ENCODE measurements around the gene CYP46A1.

CYP46A1 gene

DNA sequence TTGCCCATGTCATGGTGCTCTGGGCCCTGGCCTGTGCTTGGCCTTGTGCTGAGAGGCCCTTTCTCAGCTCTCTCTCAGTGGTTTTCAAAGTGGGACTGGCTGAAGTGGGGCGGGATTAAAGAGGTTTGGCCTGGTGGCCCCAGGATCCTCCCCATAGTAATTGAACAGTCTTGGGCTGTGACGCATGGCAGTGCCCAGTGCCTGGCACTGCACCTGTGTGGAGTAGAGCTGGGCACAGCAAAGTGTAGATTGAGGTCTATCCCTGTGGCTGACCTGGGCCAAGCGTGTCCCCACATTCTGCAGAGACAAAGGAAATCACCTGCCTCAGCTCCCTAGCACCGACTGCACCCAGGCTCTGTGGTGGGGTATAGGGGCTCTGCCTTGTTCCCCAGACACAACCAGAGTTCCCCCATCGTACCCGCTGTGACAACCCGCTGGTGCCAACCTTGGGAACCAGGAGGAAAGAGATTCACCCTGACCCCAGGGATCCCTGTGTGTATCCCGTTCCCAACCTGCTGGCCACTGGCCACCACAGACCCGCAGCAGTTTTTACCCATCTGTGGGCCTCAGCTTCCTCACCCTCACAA lies 9.9 kb upstream of the CYP46A1 start:
- DNase-seq (ENCODE audit: low read depth): no peak

DNA sequence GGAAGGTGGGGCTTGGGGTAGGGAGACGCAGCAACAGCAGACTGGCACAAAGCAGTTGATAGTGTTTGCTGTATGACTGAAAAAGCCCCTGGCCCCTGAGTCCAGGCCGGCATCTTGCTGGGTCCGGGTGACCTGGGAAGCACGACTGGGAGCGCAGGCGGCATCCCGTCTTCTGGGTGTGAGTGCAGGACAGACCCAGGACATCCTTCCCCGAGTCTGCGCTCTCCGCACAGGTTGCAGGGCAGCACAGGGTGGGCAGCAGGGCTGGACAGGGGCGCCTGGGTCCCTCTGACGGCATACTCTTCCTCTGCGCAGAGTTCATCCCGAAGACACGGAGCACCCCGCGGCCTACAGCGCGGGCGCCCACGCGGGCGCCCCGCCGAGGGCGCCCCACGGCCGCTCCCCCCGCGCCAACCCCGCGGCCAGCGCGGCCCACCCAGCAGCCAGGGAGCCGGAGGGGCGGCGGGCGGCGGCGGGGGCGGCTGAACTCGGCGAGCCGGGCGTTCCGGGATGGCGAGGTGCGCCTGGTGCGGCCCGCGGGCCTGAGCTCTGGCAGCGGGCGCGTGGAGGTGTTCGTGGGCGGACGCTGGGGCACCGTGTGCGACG lies 9.2 kb upstream of the CYP46A1 start:
- no peak for DNase-seq (ENCODE audit: low read depth)

DNA sequence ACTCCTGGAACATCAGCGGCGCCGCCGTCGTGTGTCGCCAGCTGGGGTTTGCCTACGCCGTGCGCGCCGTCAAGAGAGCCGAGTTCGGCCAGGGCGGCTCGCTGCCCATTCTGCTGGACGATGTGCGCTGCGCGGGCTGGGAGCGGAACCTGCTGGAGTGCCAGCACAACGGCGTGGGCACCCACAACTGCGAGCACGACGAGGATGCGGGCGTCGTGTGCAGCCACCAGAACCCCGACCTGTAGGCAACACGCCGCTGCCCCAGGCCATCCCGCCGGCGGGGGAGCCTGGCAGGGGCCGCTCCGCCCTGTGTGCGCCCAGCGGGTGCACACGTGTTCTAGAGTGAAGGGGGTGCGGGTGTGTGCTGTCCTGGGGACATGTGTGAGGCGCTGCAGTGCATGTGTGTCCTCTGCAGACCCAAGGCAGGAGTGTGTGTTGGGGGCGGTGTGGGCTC lies 8.7 kb upstream of the CYP46A1 start:
- DNase-seq (ENCODE audit: low read depth): no peak

DNA sequence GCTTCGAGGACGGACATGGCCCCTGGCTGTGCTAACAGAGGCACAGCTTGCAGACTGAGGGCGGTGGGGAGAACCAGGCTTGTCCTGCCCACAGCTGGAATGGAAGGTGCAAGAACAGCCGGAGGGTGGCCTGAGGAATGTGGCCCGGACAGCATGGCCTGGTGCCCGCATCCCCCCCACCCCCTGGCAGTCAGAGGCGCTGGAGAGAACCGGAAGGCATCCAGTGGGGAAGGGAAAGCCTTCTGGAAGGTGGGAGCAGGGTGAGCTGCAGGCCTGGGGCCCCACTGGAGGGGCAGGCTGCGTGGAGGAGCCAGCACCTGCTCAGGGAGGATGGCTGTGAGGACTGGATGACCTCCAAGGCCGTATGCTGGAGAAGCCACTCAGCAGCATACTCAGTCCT lies 8.1 kb upstream of the CYP46A1 start:
- DNase-seq (ENCODE audit: low read depth): no peak

DNA sequence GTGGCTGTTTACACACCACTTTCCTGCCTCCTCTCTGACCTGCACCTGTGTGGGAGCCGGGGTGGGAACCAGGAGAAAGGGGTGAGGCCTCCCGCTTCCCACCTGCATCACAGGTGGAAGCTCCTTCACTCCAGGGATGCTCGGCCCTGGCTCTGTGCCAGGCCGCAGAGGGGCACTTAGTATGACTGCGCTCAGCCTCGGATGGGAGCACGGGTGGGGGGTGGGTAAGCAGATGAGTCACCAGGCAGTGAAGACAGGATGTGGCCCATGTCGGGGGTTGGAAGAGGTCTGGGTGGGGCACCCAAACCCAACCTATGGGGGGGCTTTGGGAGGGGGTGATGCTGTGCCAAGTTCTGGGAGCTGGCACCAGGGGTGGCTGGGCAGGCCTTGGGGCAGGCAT lies 7.4 kb upstream of the CYP46A1 start:
- no peak for DNase-seq (ENCODE audit: low read depth)

DNA sequence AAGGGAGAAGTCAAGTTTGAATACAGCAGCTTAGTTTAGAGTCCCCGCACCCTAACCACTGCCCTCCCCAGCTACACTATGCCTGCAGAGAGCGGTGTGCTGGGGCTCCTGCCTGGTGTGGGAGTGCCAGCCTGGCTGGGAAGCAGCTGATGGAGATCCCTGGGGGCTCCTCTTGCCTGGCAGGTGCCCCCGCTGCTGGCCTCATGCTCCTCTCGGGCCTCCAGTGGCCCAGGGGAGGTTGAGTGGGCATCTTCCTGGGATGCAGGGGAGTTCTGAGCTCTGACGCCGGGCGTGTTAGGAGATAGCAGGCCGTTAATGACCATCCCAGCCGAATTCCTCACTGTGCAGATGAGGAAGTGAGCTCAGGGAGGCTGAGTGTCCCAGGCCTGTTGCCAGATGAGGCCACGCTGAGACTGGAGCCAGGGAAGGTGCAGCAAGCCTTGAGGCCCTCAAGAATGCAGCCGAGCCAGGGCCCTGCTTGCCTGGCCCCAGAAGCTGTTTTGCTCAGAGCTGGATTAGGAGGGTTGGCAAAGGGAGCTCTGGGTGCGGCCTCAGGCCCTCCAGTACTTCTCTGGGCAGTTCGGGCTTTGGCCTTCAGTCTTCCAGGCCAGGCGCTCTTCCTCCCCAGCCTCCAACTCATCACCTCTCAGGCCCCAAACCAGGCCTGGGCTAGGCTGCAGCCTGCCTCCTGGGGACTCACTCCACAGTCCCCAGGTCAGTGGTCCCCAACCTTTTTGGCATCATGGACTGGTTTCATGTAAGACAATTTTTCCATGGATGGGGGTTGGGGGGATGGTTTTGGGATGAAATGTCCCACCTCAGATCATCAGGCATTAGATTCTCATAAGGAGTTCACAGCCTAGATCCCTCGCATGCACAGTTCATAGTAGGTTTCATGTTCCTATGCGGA lies 6.6 kb upstream of the CYP46A1 start:
- no peak for DNase-seq (ENCODE audit: low read depth)

DNA sequence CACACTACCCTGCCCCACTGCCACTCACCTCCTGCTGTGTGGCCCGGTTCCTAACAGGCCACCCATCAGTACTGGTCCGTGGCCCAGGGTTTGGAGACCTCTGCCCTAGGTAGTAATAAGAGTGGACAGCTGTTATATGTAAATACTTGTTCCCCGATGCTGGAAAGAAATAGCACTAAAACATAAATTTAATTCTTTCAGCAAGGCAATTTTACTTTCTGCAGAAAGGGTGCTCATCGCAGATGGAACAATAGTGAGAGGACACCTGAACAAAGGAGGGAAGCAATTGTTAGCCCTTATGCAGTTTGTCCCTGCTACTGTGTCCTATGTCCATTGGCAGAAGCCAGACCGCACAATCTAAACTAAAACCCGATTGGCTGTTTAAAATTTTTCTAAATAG lies 5.9 kb upstream of the CYP46A1 start:
- DNase-seq (ENCODE audit: low read depth): no peak

DNA sequence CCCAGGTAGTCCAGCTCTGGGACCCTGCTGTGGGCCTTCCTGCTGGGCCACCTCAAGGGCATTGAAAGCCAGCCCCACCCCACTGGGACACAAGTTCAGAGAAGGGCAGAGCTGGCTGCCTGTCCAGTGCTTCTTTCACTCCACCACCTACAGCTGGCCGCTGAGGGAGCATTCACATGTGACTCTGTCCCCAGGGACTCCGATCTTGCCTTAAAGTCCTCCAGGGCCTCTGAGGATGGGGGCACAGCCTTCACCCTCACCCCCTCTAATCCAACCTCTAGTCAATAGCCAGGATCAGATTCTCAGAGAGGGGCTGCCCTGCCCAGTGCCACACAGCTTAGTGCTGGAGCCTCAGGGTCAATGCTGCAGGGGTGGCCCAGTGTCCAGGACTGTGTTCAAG lies 5.0 kb upstream of the CYP46A1 start:
- no peak for DNase-seq (ENCODE audit: low read depth)

DNA sequence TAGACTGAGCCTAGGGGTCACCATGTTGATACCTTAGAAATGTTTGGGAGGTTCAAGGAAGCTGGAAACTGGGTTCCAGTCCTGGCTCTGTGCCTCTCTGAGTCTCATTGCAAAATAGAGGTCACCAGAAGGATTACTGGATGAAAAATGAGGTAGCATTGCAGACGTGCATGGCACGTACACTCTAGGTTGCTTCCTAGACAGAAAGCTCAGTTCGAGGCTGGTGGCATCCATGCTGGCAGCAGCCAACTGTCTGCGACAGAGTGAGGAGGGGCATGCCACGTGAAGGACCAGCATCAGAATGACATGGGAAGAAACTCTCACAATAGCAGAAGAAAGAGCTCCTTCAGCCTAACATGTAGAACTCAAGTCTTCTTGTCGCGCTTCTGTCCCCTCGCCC lies 4.6 kb upstream of the CYP46A1 start:
- no peak for DNase-seq (ENCODE audit: low read depth)

DNA sequence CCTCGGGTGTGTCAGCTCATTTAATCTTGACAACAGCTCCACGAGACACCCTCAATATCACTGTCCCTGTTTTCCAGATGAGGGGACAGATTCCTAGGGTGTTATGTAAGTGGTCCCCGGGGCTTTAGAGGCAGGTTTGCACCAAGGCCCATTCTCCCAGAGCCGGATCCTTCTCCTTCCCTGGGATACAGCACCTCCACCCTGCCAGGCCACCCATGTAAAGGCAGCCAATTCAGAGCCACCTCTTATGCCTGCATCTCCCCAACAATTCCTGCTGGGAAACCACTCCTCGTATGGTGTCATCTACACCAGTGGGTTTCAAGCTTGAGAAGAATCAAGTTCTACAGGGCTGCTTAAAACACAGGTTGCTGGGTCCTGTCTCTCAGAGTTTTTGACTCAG lies 4.1 kb upstream of the CYP46A1 start:
- no peak for DNase-seq (ENCODE audit: low read depth)

DNA sequence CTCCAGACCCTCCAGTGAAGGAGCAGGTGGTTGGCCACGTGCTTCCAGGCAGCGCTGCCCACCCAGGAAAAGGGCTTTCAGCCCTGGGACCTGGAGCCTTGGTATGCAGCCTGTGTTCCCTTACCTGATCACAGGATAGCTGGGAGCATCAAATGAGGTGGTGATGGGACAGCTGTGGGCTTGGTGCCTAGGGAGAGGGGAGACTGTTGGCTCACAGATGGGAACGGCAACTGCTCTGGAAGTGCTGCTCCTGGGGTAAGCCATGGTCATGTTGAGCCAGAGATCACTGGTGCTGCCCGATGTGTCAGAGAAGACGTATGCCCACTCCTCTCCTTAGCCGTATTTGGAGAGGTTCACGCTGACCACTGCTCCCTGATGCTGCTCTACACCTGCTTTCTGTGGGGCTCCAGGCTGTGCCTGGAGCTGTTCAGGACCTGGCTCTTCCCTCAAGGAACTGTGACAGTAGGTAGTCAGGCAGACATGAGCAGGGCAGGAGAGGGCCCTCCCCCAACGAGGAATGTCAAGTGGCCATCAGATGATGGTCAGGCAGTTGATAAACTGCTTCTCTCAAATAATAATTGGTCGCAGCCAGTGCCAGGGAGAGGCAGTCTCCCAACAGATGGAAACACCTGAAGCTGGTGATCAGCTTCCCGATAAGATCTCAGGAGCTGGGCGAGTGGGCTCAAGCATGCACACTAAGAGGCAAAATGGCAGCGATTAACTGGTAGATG lies 2.8 kb upstream of the CYP46A1 start:
- no peak for DNase-seq (ENCODE audit: low read depth)

DNA sequence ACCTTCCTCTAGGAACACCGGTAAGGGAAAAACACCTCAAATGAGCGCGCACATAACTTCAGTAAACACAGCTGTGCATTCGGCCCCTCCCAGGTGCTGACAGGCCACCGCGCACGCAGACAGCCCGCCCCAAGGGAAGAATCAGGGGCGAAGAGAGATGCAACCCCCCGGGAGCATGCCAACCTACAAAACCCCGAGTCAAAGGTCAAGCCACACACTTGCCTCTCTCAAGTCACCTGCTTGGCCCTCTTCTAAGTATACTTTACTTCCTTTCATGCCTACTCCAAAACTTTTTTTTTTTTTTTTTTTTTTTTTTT lies 2.3 kb upstream of the CYP46A1 start:
- no peak for DNase-seq (ENCODE audit: low read depth)

DNA sequence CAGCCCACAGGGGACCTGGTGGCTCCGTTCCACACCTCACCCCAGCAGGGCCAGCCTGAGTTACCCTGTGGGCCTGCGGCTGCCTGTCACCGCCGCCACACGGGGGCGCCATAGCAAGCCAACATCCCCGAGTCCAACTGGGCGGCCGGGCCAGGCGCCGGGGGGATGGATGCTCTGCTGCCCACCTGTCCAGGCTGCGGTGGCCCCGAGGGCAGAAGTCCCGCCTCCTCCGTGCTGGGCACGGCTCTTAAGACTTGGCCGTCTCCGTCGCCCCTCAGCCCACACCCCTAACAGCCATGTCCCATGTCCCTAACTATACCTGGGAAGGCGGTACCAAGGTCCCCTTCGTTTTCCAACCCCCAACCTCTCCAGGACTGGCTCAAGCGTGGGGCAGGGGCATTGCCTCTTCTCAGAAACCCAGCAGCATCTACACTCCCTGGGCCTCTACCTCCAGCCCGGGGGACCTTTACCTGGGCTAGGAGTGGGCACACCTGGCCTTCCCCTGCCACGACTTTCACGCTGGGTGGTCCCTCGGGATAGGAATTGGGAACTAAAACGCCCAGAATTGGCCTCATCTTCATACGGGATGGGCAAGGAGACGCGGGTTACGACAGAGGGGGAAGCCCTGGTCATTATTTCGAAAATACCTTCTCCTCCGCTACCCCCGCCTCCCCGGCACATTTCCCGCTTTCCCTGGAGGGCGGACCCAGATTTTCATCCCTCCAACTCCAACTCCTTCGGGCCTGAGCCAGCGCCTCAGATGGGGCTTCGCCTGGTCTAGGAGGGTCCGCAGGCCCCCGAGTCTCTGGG lies 1.1 kb upstream of the CYP46A1 start:
- DNase-seq (ENCODE audit: low read depth): peak; percentile 45

DNA sequence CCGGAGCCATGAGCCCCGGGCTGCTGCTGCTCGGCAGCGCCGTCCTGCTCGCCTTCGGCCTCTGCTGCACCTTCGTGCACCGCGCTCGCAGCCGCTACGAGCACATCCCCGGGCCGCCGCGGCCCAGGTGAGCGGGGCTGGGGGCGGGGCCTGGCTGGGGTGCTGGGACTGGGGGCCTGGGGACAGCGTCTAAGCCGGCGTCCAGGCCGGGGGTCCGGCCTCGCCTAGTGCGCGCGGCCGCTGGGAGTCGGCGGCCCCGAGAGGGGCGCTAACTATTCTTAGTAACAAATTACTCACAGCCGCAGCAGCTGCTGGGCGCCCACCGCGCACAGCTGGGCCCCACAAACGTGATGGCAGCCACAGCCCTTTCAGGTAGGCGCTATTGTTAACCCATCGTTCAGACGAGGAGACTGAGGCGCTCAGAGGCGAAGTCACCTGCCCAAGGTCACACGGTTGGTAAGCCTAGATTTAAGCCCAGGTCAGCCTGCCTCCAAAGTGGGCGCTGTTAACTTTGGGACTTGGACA lies 374 bp downstream of the CYP46A1 start:
- no peak for DNase-seq (ENCODE audit: low read depth)

DNA sequence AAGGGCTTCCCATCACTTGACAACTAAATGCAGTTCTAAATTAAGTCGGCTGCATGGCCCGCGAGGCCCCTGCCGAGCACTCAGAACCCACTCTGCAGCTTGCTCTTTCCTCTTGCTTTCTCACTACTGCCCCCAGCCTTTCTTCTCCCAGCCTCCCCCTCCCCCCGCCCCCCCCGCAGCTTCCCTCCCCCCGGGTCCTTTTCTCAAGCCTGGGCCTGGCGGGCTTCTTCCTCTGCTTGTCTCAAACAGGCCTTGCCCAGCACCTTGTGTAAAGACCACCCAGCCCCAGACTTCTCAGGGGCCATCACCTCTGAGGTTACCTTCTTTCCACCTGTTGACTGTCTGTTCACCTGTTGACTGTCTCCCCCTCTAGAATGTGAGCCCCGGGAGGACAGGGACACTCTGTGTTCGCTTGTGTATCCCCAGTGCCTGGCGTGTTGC lies 1.1 kb downstream of the CYP46A1 start:
- DNase-seq (ENCODE audit: low read depth): no peak

DNA sequence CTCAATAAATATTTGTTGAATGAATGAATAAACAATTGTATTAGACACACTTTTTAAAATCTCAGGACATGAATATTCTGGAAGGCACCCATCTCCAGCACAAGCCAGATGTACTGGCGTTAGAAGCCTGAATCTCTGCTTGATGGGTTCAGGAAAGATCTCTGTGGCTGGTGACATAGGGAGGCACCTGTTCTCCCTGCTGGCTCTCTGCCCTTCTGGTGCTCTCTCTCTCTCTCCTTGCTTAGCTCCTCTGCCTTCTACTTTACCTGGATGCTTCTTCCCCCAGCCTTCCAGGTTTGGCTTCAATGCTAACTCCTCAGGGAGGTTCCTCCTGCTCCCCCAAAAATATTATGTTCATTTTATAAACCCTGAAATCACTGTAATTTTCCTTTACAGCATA lies 1.5 kb downstream of the CYP46A1 start:
- DNase-seq (ENCODE audit: low read depth): no peak

DNA sequence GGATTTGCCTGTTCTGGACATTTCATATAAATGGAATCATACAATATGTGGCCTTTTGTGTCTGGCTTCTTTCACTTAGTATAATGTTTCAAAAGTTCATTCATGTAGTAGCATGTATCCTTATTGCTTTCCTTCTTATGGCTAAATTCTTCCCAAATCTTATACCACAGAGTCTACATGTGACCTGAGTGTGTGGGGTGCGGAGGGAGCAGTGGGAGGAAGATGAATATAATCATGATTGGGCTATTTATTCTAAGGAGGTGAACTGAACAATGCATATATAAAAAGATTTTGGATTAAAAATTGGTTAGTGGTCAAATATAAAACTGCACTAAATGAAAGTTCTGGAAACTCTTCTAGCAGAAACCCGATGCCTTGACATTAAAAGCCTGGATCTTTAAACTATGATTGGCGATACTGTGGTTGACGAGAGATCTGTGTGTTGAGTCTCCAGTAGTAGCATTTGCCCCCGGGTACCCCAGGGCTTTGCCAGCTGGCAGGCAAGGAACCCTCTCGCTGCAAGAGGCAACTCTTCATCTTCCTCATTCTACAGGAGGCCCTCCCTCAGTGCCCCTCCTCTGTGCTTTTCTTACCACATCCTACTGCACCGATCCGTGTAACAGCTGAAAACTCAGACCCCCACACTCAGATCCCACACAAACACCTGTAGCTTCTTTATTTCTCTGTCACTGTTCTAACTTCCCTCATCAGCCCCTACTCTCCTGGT lies 2.6 kb downstream of the CYP46A1 start:
- no peak for DNase-seq (ENCODE audit: low read depth)

DNA sequence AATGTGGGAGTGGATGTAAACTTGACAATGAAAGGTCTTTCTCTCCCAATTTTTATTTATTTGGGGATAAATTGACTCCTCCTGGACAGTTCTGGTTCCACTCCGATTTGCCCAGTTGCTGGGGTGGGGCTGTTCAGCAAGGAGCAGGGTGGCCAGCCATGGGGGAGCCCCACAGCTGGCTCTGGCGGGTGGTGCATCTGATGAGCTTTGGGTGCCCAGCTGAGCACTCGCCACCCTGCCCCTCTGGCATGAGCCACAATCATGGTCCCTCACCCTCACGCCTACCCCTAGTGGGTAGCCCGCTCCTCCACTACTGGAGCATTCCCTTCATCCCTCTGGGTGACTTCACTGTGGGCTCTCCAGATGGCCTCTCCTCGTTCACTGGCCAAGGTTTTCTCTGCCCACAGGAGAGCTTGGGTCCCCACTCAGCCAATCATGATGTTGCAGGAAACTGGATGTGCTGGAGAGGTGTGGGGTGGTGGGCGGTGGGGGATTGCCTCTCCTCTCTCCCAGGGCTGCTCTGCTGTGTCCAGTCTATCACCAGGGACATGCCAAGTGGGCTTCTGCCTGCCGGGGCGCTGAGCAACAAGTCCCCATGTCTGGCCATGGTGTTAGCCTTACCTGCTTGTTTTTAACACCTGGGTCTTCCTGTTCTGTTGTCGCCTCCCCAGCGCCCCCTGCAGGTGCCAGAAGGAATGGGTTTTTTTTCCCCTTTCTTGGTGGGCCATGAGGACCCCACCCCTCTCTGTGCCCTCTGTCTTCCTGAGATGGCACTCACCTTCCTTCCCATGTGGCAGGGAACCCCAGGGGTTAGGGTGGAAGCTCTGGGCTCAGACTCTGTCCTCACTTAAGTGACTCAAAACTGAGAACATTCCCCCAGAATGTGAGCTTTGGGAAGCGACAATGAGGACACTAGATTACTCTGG lies 3.4 kb downstream of the CYP46A1 start:
- no peak for DNase-seq (ENCODE audit: low read depth)

DNA sequence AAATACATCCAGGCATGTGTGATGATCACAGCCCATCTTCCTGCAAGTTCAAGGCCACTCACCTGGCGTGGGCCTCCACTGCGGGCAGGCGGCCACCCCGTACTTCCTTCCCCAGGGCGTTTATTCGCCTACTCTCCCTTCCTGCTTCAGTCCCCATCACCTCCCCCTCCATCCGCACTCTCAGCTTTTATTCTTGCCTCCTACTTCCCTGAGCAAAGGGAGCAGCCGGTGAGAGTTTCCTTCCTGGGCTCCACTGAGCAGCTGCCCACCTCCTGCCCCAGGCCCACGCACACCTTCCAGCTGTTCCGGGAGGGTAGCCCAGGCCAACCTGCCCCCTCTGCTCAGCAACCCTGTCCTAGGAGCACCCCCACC lies 4.1 kb downstream of the CYP46A1 start:
- no peak for DNase-seq (ENCODE audit: low read depth)

DNA sequence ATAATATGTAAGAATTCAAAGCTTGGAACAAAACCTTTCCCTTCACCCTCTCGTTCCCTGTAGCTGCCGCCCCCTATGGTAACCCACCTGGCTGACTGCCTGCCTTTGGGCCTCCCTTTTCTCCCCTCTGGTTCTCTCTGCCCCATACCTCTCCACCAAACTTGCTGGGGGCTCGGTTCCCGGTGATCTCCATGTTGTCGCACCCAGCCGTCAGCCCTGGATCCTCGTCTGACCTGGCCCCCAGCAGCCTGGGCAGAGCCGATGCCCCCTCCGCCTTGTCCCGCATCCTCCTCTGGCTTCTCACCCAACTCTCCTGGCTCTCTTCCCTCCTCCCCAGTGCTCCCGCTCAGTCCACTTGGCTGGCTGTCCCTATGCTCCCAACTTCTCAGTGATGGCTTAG lies 4.5 kb downstream of the CYP46A1 start:
- no peak for DNase-seq (ENCODE audit: low read depth)
